Activated CD4-positive, alpha-beta T cell treated with anti-CD3 and anti-CD28 coated beads for 36 hours (primary cell): ENCODE results near the gene LDLRAD4. TPM values are rescaled to one million over a fixed set of nuclear protein-coding genes. Genes with fewer than 3 reads are reported as not detected.

Experiments
- ATAC-seq: fragments of 200-7000 bp; cut with Tn5 transposase; one replicate; pipeline ENCODE4 v1.10.0; 2021; ENCODE audit warnings: mild to moderate bottlenecking, moderate library complexity
- CTCF ChIA-PET: fragments of 350-600 bp; sonication (Branson Sonifier 250); formaldehyde crosslinking; loops from one replicate; lab custom pipeline; 2021; ENCODE audit warnings: antibody characterized with exemption; lab: Charles Lee
- POLR2A ChIA-PET: fragments of 350-600 bp; sonication (Branson Sonifier 250); formaldehyde crosslinking; loops from one replicate; lab custom pipeline; 2021; ENCODE audit warnings: antibody characterized with exemption, inconsistent platforms; lab: Charles Lee
- DNase-seq: peaks from one replicate; pipeline ENCODE4 v3.0.0-alpha.2; 2020
- H3K27ac Mint-ChIP-seq: one replicate; pipeline ENCODE4 v1.8.0; 2021; ENCODE audit warnings: mixed read lengths
- H3K27me3 Mint-ChIP-seq: one replicate; pipeline ENCODE4 v1.8.0; 2021; ENCODE audit warnings: mixed read lengths
- H3K36me3 Mint-ChIP-seq: one replicate; pipeline ENCODE4 v1.8.0; 2021; ENCODE audit warnings: low read depth, mixed read lengths
- H3K4me1 Mint-ChIP-seq: one replicate; pipeline ENCODE4 v1.8.0; 2021; ENCODE audit warnings: mixed read lengths
- H3K4me3 Mint-ChIP-seq: one replicate; pipeline ENCODE4 v1.8.0; 2021; ENCODE audit warnings: mild to moderate bottlenecking, moderate library complexity, mixed read lengths
- H3K9me3 Mint-ChIP-seq: one replicate; pipeline ENCODE4 v1.8.0; 2021; ENCODE audit warnings: low read depth, mixed read lengths
- intact Hi-C, 2 experiments: fragments of 100-400 bp; cut with DNase I in 1 of 2; cut with micrococcal nuclease in 1 of 2; formaldehyde crosslinking; loops; one replicate each; pipeline versions ENCODE4 v1.14.2 to v1.15.1; 2022 to 2024; cut with DNase I, micrococcal nuclease
- total RNA-seq, 2 experiments: library from RNA; stranded (reverse); gene quantifications; one replicate each; pipeline ENCODE4 v1.2.3, GENCODE V29; 2021

The LDLRAD4 gene
- total RNA-seq, 2 experiments from 2014 or later: 29.3 to 32.2 TPM

DNA sequence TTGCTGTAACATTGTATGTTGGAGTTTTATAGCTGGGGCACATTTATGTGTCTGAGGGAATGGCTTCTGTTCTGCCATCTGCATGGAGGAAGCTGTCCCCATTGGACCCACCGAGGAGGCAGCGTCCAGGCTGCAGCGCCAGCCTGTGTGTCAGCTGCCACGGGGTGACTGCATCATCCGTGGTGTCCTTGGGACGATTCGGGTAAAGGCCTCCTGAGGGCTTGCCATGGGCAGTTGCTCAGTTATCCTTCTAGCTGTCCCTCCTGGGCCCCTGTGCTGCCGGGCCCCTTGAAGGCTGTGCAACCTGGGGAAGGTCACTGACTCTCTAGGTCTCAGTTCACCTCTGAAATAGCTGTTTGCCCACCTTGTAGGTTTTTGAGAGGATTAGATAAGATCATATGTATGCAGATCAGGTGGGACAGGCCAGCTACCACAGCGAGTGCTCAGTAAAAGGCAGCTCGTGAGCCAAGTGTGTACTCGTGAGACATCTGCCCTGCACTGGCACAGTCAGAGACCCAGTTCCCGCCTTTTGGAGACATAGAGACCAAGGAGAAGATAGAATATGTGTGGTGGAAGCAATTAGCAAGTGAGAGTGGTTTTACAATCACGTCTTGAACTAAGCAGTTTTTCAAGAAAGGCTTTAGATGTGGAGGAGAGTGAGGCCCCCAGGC, 10.6 kb downstream of the LDLRAD4 start:
- ATAC-seq (no peak), DNase-seq (no peak)
- no peaks in the 10 kb centered on the region for H3K4me1 Mint-ChIP-seq
- H3K4me3 Mint-ChIP-seq: no peak overlapping the region
- CTCF ChIA-PET: interaction anchor here (0.6 to 1.1 kb wide), 2 partner anchors 9 to 31 kb away, joined by 3 to 4 read pairs; no protein-coding TSS in a partner anchor
- H3K27me3 Mint-ChIP-seq: no peaks in the 10 kb centered on the region
- no peaks in the 10 kb centered on the region for H3K9me3 Mint-ChIP-seq
- intact Hi-C loops: no loop called here
- no peak overlapping the region for H3K27ac Mint-ChIP-seq
- H3K36me3 Mint-ChIP-seq: no peaks in the 10 kb centered on the region
- POLR2A ChIA-PET: no interaction called here

DNA sequence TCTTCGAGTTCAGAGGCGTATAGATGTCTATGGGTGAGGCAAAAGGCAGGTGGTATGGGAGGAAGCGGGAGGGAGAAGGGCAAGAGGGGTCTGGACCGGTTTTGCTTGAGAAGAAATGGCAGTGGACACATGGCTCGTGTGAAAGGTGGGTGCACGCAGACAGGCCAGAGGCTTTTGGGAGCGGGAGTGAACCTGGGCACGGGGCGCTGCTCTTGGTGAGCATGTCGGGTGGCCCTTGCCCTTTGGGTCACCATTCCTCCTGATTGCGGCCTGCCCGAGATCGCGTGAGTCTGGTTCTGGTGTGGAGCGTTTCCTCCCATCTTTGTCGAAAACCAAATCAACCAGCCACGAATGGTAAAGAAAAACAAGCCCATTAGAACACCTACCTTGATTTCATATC, 12.6 kb downstream of the LDLRAD4 start:
- DNase-seq (no peak), ATAC-seq (no peak)
- intact Hi-C loops: no loop called here
- no peak overlapping the region for H3K4me3 Mint-ChIP-seq
- H3K4me1 Mint-ChIP-seq: no peaks in the 10 kb centered on the region
- ChIA-PET CTCF (no interaction called here), POLR2A (no interaction called here)
- no peak overlapping the region for H3K27ac Mint-ChIP-seq
- H3K36me3 Mint-ChIP-seq: no peaks in the 10 kb centered on the region
- H3K9me3 Mint-ChIP-seq: no peaks in the 10 kb centered on the region
- H3K27me3 Mint-ChIP-seq: no peaks in the 10 kb centered on the region

DNA sequence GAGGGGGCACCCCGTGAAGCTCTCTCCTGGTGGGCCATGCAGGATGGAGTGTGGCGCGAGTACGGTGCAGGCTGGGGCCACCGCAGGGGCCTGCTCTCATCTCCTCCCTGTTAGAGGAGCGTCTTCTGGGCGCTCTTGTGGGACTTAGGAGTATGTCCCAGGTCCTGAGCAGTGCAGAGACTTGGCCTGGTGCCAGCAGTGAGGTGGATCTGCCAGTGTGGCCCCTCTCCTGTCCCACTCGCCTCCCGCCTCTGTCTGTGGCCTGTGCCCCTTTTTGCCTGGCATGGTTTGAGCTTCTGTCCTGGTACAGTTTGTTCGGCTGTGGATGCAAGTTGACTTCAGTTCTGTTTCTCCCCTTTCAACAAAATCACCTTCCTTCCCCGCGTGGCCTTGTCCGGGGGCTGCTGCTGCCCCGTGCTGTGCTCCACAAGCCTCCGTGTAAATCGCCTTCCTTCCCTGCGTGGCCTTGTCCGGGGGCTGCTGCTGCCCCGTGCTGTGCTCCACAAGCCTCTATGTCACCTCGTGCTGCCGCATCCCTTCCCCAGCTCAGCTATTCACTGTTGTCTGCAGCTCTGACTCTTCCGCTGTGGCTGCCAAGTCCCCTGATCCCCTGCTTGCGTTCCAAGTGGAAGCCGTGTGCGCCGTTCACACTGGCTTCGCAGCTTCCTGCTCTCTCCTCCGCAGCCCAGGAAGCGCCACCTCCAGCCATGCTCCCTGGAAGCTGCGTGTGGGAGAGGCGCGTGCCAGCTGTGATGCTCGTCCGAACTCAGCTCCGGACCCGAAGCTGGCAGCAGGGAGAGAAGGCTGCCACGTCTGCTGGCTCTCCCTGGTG, 13.7 kb downstream of the LDLRAD4 start:
- Mint-ChIP-seq H3K27ac (no peak overlapping the region), H3K4me3 (no peak overlapping the region), H3K9me3 (no peaks in the 10 kb centered on the region), H3K27me3 (no peaks in the 10 kb centered on the region), H3K4me1 (no peaks in the 10 kb centered on the region), H3K36me3 (no peaks in the 10 kb centered on the region)
- DNase-seq (no peak), ATAC-seq (no peak)
- intact Hi-C loops: no loop called here
- POLR2A ChIA-PET: no interaction called here
- CTCF ChIA-PET: interaction anchor here (0.9 to 1.2 kb wide), 2 partner anchors 11 to 58 kb away, joined by 3 read pairs; no protein-coding TSS in a partner anchor

DNA sequence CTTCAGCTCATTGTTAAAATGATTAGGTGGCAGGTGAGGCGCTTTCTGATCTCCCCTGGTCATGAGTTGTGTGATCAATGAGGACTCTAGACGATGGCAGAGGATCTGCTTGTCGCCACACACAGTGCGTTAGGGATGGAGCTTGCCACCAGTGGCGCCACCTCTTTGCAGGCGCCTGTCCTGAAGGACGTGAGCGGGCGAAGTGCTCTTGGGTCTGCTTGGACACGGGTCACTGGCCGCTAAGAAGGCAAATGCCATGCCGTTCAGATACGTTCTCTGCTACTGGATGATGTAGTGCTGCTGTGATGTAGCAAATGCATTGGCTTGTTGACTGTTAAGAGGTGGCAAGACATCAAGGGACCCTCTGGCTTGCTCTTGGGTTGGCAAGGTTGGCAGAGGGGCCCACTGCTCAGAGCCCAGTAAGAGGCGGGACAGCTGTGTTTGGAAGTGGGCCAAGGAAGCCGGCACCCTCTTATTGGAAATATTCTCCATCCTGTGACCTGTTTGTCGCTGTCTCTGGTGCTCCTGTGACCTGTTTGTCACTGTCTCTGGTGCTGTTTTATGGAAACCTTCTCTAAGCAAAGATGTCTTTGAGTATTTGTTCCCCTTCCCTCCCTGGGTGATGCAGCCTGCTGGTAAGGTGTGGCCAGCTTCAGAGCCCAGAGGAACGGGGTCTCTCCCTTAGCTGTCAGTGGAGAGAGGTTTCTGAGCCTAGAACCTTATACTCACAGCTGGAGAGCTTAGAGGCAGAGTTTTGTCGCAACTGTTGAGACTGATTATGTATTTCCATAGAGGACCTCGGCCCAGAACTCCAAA, 14.6 kb downstream of the LDLRAD4 start:
- ChIA-PET CTCF (interaction anchor here (0.9 to 1.2 kb wide), 2 partner anchors 12 to 59 kb away, joined by 3 read pairs; no protein-coding TSS in a partner anchor), POLR2A (no interaction called here)
- H3K36me3 Mint-ChIP-seq: no peaks in the 10 kb centered on the region

DNA sequence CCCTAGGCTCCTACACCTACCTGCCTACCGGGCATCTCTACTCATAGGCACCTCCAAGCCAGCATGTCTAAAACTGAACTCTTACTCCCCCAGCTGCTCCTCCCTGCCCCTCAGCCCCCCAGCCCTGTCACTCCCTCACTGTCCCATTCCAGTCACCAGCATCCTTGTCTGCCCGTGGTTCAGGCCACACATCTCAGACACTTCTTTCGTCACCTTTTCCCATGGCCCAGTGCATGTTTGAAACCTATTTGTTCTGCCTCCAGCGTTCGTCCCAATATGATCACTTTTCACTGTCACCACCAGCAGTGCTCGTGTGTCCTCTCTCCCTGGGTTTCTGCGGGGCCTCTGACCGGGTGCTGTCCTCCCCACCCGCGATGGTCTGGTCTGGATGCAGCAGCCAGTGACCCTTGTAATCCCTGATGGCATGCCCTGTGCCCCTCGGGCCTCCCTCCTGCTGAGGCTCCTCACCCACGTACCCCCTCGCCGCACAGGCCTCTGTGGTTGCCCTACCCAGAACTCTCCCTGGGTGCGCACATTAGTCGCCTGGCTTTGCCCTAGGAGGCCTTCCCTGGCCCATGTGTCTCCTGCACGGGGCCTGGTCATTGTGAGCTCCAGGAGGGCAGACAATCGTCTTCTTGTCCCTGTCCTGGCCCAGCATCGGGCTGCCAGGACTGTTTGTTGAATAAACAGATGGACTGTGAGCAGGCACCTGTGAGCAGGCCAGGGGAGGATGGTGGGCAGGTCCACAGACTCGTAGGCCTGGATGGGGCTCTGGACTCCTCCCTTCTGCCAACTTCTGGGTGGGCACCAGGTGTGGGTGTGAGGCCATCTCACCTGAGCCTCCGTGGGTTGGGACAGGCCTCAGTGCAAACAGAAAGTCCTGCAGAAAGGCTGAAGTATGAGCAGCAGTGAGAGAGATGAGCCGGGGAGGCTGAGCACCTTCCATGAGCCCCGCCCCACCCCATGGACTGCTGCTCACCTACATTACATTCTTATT, 15.5 kb downstream of the LDLRAD4 start:
- ChIA-PET POLR2A (no interaction called here), CTCF (no interaction called here)
- Mint-ChIP-seq H3K4me1 (no peaks in the 10 kb centered on the region), H3K9me3 (no peaks in the 10 kb centered on the region), H3K27ac (no peak overlapping the region), H3K36me3 (no peaks in the 10 kb centered on the region), H3K27me3 (no peaks in the 10 kb centered on the region), H3K4me3 (no peak overlapping the region)
- ATAC-seq (no peak), DNase-seq (no peak)
- intact Hi-C loops: no loop called here

More for the DNA sequence above, 14.6 kb downstream of the LDLRAD4 start:
- Mint-ChIP-seq H3K4me3 (no peak overlapping the region), H3K27me3 (no peaks in the 10 kb centered on the region), H3K4me1 (no peaks in the 10 kb centered on the region), H3K27ac (no peak overlapping the region), H3K9me3 (no peaks in the 10 kb centered on the region)
- DNase-seq (no peak), ATAC-seq (no peak)
- intact Hi-C loops: no loop called here

DNA sequence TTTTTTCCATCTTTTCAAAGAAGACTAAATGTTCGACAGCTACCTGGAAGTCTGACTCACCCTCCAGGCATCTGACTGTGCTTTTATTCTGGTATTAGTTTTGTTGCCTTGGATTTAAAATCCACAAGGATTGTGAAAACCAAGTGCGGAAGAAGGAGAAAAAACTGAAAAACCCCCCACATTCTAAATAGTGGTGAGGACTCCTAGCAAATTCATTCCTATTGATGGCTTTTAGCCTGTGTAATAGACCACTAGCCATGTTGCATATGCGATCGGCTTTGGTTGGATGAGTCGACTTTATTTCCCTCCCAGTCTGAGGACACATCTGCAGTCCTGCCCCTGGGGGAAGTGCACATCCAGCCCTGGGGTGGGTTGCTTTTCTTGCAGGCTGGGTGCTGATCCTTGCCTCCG, 16.9 kb downstream of the LDLRAD4 start:
- H3K9me3 Mint-ChIP-seq: no peaks in the 10 kb centered on the region
- no peak overlapping the region for H3K27ac Mint-ChIP-seq
- no peaks in the 10 kb centered on the region for H3K4me1 Mint-ChIP-seq
- ChIA-PET POLR2A (no interaction called here), CTCF (interaction anchor here (0.6 kb wide), 1 partner anchor 15 kb away, joined by 3 read pairs; no protein-coding TSS in a partner anchor)
- no peak for DNase-seq
- ATAC-seq: no peak
- H3K4me3 Mint-ChIP-seq: no peak overlapping the region
- intact Hi-C loops: no loop called here
- no peaks in the 10 kb centered on the region for H3K36me3 Mint-ChIP-seq
- H3K27me3 Mint-ChIP-seq: no peaks in the 10 kb centered on the region

DNA sequence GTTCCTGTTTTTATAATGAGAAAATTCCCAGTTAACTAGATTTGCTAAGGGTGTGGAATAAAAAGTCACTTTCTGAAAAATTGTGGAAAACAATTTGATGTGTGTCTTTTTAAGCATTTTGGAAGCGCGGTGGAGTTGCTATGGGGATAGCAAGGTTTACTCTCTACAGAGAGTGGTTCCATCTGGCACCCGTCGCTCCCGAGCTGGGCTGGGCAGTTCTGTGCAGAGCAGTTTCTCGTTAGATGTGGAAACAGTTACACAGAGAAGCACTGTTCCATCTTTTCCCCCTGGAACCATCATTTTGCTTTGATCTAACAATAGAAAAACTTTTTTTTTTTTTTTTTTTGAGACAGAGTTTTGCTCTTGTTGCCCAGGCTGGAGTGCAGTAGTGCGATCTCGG, 17.4 kb downstream of the LDLRAD4 start:
- Mint-ChIP-seq H3K27ac (no peak overlapping the region), H3K36me3 (no peaks in the 10 kb centered on the region), H3K4me1 (no peaks in the 10 kb centered on the region), H3K27me3 (no peaks in the 10 kb centered on the region), H3K4me3 (no peak overlapping the region), H3K9me3 (no peaks in the 10 kb centered on the region)
- DNase-seq (no peak), ATAC-seq (no peak)
- CTCF ChIA-PET: no interaction called here
- intact Hi-C loops: no loop called here
- POLR2A ChIA-PET: no interaction called here

DNA sequence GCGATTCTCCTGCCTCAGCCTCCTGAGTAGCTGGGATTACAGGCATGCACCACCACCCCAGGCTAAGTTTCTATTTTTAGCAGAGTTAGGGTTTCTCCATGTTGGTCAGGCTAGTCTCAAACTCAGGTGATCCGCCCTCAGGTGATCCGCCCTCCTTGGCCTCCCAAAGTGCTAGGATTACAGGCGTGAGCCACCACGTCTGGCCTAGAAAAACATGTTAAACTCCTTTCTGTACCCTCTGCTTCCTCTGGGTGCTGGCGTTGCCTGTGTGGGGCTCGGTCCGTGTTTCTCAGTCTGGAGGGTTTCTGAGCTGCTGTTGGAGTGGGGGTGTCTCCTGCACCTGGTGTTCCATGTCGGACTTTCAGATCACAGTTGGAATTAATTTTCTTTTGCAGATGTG, 17.9 kb downstream of the LDLRAD4 start:
- intact Hi-C loops: no loop called here
- DNase-seq: no peak
- CTCF ChIA-PET: no interaction called here
- Mint-ChIP-seq H3K36me3 (no peaks in the 10 kb centered on the region), H3K27me3 (no peaks in the 10 kb centered on the region), H3K27ac (no peak overlapping the region), H3K4me3 (no peak overlapping the region), H3K4me1 (no peaks in the 10 kb centered on the region), H3K9me3 (no peaks in the 10 kb centered on the region)
- POLR2A ChIA-PET: no interaction called here
- ATAC-seq: no peak

DNA sequence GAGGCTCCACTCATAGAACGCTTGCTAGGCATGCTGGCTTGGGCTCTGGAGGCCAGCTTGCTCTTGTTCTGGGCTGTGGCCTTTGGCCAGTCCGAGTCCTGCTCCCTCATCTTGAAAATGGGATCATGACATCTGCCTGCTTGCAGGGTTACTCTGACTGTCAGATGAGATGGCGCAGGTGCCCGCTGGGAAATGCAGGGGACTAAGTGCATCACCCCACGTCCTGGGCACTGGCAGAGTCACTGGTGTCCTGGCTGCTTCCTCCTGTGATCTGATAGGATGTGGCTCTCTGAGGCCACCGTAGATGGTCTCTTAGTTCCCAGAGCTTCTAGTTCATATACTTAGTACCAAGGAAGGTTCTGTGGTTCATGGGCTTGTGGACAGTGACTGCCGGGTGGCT, 18.5 kb downstream of the LDLRAD4 start:
- intact Hi-C loops: no loop called here
- H3K9me3 Mint-ChIP-seq: no peaks in the 10 kb centered on the region
- DNase-seq (no peak), ATAC-seq (no peak)
- no peaks in the 10 kb centered on the region for H3K36me3 Mint-ChIP-seq
- CTCF ChIA-PET: no interaction called here
- POLR2A ChIA-PET: no interaction called here
- H3K4me3 Mint-ChIP-seq: no peak overlapping the region
- H3K27me3 Mint-ChIP-seq: no peaks in the 10 kb centered on the region
- H3K4me1 Mint-ChIP-seq: no peaks in the 10 kb centered on the region
- no peak overlapping the region for H3K27ac Mint-ChIP-seq

DNA sequence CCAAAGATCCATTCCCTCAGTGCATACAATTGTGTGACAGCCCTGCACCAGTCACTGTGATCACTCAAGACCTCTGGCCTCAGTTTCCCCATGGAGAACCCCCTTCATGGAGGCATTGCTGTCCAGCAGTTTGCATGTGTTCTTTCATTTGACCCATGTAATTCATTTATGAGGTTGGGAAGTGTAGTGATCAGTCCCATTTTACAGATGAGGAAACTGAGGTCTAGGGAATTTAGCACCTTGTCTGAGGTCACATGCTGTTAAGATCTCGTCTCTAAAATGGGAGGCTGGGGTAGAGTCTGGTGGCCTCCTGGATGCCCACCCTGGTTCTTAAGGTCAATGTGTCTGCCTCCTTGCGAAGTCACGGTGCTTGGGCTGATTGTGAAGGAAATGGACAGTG, 19.1 kb downstream of the LDLRAD4 start:
- Mint-ChIP-seq H3K9me3 (no peaks in the 10 kb centered on the region), H3K4me1 (no peaks in the 10 kb centered on the region), H3K36me3 (no peaks in the 10 kb centered on the region), H3K27ac (no peak overlapping the region), H3K4me3 (no peak overlapping the region), H3K27me3 (no peaks in the 10 kb centered on the region)
- CTCF ChIA-PET: interaction anchor here (1.7 kb wide), 1 partner anchor 9 kb away, joined by 4 read pairs; no protein-coding TSS in a partner anchor
- no peak for DNase-seq
- intact Hi-C loops: no loop called here
- ATAC-seq: no peak
- POLR2A ChIA-PET: no interaction called here
